HPDE6-E6E7 (cell line): ENCODE results near the gene SATL1.
A peak's percentile ranks its signal among the peaks of the same experiment; 100 is the strongest.
"Not testable (repeated sequence)": the region's sequence is repeated elsewhere in the genome, so short reads cannot be mapped to it uniquely, and the experiment has no call there.

Source experiments
- DNase-seq: peaks from one replicate; pipeline ENCODE4 v3.0.0; 2011; ENCODE audit warnings: missing footprints; ENCODE audit errors: extremely low spot score

SATL1 gene, protein sequence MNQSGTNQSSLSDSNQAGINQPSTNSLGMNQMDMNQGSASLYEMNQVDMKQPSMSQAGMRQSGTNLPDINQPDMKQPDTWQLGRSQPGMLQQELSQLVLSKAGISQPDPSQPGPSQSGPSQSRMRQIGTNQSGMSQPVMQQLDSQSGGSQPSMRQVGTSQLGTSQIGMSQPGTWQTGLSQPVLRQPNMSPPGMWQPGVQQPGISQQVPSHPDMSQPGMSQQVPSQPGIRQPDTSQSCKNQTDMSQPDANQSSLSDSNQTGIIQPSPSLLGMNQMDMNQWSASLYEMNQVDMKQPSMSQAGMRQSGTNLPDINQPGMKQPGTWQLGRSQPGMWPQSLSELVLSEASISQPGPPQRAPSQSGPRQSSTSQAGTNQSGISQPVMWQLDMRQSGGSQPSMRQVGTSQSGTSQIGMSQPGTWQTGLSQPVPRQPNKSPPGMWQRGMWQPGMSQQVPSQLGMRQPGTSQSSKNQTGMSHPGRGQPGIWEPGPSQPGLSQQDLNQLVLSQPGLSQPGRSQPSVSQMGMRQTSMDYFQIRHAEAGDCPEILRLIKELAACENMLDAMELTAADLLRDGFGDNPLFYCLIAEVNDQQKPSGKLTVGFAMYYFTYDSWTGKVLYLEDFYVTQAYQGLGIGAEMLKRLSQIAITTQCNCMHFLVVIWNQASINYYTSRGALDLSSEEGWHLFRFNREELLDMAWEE

DNA sequence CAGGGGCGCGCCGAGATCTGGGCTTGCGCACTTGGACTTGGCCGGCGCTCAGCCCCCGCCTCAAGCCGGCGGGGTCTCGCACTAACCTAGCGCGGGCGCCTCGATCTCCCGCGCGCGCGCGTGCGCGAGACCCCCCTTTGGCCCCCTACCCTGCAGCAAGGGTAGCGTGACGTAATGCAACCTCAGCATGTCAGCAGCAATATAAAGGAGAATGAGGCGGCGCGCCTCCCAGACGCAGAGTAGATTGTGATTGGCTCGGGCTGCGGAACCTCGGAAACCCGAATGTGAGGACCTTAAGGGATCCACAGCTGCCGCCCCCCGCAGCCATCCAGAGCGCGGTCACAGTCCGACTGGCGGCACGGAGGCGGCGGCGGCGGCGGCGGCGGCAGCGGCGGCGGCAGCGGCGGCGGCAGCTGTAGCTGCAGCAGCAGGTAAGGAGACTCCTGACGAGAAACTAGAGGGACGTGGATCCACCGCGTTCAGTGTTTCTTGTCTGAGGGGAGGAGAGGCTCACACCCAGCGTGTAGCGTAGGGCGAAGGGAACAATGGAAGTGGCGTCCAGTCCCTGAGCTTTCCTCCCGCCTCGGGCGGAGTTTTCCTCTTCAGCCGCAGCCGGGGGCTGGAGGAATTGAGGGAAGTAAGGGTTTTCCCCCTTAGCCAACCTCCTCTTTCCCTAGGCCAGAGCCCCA lies at the start of gene SATL1, which contains the start of gene ZNF711:
SATL1 (minus strand) TSS at position 19 of the 689 bp plus-strand sequence. CDS start 134,811 bp downstream, outside the sequence.
ZNF711 (plus strand) TSS at position 231 of the 689 bp plus-strand sequence. CDS start 3,582 bp downstream, outside the sequence.
- DNase-seq, result peak; percentile 1

DNA sequence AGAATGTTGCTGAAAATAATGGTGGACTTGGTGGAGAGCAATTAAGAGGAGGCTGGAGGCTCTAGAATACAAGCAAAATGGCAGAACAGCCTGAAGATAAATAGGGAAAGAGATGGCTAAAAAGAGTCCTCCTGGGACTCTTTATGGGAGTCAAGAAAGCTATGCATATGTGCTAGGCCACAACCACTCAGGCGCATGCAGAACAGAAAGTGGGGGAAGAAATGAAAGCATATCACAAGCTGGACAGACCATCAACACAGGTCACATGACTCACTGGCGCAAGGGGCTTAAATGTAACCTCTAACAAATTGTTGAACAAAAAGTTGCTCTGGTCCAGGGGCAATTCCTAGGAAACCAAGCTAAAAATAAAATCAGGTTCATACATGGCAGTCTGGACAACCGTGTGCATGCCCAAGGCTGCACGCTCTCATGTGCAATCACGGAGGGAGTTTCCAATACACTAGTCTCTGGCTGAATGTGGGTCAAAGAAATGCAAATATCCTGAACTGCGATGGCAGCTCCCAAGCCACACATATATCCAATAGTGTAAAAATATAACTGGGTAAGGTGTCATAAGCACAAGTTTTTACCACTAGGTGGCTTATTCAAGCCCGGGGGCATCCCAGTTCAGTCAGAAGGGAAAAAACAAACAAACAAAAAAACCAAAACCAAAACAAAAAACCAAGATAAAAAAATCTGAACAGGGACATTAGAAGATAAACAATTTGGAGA lies 45.6 kb upstream of the SATL1 start:
- DNase-seq, result no peak

DNA sequence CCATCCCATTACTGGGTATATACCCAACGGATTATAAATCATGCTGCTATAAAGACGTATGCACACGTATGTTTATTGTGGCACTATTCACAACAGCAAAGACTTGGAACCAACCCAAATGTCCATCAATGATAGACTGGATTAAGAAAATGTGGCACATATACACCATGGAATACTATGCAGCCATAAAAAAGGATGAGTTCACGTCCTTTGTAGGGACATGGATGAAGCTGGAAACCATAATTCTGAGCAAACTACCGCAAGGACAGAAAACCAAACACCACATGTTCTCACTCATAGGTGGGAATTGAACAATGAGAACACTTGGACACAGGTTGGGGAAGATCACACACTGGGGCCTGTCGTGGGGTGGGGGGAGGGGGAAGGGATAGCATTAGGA lies 41.7 kb upstream of the SATL1 start:
- not testable (repeated sequence) for DNase-seq

DNA sequence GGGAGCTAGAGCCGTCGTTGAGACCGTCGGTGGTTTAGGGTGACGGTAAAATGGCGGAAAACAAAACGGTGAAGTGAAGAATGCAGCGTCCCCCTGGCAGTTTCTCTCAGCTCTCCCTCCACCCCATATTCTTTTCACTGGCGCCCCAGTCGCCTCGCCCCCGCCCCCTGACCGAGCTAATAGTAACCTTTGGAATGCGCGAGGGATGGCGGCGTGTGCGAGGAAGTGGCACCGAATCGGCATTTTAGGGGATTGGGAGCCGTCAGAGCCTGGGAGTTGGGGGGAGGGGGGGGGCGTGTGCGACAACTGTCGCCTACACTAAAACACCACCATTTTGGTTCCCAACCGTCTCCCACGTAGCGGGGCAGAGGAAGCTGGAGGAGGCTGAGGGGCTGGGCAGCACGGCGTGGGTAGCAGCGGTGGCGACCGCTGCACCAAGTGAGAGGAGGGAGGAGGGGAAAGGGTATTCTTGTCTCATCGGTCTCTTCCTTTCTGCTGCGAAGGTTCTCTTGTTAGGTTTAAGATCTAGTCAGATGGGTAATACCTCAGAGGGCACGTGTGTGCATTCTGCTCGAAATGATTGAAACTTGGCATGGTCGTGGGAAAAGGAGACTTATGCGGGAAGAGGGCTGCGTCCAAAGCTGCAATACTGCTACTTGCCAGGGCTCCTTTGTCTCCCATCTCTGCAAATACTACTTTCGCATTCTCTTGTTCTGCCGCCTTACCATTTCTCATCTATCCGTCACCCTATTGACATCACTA lies 1.1 kb upstream of the SATL1 start:
- DNase-seq, result no peak

DNA sequence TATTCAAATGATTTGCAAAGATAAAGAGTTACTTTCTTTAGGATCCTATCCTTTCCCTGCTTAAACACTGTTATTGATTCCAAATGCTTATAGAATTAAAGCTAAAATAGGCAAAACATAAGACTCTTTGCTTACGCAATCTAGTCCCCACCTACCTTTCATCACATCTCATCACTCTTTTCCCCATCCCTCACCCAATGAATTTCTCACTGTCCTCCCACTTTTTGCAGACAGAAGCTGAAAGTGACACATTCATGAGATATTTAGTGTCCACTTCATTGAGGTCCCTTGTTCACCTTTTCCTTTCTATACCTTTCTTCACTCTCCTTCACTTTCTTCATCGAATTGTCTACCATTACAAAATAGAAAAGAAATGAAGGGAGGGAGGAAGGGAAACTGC lies 424 bp downstream of the SATL1 start:
- DNase-seq, result no peak

DNA sequence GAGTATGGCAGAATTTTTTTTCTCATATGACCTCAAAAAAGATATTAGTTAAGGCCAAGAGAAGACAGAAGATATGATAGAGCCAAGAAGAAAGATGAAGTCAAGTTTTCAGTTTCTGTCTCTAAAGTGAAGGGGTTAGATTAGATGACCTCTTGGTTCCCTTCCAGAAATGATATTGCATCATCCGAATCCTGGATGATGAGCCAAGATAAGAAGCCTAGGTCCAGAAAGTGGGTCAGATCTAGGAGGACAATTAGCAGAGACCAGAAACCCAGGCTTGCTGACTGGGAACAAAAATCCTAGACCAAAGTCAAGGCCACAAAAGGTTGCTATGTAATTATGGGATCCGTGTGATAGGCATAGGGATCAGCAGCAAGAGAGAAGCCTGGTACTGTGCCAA lies 20.2 kb downstream of the SATL1 start:
- no peak for DNase-seq

DNA sequence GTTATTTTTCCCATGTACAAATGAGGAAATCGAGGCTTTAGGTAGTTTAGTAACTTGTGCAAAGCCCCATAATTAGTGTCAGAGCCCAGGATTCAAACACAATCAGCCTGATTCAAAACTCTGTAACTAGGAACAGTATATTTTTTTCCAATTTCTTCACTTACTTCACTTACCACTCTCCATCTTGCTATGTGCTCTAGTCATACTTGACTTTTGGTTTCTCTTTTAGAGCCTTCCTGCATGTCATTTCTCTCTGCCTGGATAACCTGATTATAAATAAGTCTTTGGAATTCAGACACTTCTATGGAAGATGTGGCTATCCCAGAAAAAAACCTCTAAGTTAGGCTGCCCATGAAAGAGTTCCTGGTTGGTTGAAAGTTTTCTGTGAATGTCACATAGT lies 22.2 kb downstream of the SATL1 start:
- DNase-seq, result no peak

DNA sequence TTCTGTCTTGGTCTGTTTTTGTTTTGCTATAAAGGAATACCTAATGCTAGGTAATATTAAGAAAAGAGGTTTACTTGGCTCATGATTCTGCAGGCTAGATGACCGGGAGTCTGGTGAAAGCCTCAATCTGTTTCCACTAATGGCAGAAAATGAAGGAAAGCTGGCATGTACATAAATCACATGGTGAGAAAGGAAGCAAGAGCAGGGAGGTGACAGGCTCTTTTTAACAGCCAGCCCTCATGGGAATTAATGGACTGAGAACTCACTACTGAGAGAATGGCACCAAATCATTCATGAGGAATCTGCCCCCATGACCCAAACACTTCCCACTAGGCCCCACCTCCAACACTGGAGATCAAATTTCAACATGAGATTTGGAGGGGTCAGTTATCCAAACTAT lies 27.6 kb downstream of the SATL1 start:
- no peak for DNase-seq

DNA sequence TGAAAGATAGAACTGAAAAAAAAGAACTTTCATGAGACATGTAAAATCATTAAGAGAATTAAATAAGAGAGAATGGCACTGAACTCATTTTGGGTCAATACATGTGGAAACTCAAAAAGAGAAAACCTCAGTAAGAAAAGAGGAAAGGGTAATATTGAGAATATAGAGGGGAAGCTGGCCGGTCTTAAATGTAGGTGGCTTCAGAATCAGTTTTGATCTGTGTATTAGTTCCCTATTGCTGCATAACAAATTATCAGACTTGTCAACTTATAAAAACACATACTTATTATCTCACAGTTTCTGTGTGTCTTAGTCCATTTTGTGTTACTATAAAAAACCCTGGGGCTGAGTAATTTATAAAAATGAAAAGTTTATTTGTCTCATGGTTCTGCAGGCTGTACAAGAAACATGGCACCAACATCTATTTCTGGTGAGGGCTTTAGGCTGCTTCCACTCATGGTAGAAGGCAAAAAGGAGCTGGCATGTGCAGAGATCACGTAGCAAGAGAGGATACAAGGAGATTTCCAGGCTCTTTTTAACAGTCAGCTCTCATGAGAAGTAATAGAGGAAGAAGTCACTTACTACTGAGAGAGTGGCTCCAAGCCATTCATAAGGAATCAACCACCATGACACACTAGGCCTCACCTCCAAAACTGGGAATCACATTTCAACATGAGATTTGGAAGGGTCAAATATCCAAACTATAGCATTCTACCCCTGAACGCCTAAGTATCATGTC lies 29.6 kb downstream of the SATL1 start:
- DNase-seq, result no peak

DNA sequence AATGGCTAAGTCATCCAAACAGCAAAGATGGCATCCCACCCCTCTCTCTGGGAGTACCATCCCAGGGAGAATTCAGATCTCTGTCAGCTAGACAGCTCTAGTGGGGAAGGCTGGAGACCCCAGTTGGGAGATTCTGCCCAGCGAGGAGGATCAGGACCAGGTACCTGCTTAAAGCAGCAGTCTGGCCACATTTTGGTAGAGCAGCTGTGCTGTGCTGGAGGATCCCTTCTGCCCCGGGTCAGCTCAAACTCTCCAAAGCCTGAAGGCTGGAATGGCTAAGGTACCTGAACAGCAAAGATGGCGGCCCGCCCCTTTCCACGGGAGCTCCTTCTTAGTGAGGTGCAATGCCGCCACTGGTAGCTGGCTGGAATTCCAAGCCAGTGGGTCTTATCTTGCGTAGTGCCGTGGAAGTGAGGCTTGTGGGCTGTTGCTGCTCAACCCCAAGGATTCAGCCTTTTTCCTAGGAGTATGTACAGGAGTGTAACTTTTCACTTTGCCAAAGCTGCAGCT lies 40.1 kb downstream of the SATL1 start:
- no peak for DNase-seq

DNA sequence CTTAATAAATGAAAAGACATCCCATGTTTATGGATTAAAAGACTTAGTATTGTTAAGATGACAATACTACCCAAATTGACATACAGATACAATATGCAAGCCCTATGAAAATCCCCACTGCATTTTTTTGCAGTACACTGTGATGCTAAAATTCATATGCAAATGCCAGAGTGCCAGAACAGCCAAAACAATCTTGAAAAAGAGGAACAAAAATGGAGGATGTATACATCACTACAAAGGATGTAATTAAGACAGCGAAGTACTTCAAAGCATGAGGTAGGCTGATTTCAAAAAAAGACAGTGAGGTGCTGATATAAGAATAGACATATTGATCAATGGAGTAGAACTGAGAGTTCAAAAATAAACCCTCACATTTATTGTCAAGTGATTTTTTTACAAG lies 47.3 kb downstream of the SATL1 start:
- DNase-seq, result no peak

DNA sequence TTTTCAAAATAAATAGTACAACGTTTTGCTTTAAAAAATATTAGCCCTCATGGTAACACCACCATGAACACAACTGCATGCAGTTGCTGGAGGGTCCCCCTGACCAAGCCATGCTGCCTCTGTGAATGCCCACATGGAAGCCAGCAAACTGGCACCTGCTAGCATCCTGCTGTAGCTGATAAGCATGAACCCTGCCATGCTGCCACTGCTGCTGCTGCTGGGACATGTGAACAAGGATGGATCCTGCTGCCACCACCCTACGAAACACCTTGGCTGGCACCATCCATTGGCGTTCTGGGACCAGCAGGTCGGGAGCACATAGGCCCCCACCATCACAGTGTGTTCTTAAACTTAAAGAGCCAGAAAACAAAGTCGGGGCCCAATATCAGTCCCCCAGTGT lies 83.9 kb downstream of the SATL1 start:
- no peak for DNase-seq

DNA sequence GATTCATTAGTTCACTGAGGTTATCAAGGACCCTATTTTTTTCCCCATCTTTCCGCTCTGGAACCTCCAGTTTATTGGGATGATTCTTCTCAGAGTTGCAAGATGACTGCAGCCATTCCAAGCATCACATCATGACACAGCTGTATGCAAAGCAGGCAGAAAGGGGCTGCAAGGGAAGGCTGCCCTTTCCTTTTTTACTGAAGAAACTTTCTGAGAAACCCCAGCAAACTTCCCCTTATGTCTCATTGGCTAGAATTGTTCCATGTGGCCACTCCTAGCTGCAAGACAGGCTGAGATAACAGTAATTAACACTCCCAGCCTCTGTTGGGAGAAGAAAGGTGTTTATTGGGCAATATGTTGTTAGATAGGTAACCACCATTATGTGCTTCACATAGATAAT lies 102.6 kb downstream of the SATL1 start:
- no peak for DNase-seq

DNA sequence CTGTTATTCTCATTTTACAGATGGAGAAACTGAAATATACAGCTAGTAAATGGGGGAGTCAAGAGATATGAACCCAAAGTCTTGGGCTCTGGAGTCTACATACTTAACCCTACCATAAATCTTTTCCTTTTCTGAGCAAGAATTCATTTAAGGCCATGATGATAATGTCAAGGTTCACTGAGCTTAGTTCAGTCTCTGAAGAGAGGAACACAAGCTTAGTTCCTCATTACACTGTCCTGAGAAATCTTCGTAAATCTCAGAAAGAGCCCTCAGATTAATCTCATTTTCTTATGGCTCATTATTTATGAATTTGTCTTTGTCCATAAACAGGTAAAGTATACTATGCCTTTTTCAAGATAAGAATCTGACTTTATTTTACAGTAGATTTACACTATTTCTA lies 104.2 kb downstream of the SATL1 start:
- DNase-seq, result no peak

DNA sequence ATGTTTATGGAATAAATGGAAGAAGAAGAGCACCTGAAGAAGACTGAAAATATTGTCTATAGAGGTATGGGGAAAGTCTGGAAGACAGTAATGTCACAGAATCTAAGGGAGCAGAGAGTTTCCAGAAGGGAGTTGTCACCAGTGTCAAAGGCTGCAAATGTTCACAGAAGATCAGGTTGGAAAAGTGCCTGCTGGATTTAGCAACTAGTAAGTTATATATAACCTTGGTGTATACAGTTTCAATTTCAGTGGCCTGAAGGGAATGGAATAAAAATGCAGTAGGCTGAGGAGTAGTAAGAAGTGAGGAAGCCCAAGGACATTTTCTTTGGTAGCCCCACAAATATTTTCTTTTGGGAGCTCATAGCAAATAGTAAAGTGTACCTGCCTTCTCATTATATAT lies 107.2 kb downstream of the SATL1 start:
- no peak for DNase-seq

DNA sequence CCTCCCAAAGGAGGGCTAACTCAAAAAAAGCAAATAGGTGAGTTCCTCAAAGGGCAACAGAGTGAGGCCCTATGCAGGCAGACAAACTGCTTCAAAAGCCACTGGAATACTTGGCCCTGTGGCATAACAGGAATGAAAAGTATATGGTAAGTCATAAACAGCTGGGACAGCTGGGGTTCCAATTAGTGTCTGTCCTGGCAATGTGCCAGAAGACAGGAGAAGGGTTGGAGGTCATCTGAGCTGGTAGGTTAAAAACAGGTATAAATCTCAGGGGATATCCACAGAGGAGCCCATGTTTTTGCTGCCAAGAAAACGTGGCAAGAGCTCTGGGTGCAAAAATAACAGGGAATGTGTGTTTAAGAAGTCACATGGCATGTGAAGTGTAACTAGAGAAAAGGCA lies 128.3 kb downstream of the SATL1 start:
- no peak for DNase-seq

DNA sequence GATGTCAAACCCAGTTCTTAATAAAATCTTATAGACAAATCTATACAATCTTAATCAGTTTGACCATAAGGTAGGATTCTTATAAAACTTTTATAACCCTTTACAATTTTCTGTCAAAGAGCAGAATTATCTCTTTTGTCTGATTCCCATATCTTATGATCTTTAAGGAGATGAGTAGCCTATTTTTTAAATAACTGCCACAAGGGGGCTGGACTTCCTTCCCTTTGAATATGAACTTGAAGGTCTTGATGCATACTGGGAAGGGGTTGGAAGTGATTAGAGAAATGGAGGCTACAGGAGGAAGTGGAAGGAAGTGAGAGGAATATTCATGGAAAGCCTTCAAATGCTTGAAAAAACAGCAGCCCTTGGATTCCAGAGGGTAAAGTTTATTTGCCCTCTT lies 128.8 kb downstream of the SATL1 start:
- DNase-seq, result no peak

DNA sequence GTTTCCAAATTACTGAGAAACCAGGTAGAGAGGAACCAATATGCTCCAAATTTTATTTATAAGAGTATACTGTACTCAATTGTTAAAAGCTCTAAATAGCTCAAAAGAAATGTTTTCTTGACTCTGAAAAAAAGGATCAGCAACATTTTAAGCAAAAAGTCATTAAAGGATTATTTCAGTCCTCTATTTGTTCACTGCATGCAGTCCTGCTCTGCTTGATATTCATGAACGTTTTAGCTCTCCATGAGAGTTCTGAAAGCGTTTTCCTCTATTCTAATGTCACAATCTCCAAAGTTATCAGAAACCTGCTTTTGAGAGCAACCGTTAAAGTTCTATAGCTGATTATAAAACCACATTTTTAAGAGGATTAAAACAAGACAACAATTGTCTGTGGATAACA lies 129.4 kb downstream of the SATL1 start:
- no peak for DNase-seq

DNA sequence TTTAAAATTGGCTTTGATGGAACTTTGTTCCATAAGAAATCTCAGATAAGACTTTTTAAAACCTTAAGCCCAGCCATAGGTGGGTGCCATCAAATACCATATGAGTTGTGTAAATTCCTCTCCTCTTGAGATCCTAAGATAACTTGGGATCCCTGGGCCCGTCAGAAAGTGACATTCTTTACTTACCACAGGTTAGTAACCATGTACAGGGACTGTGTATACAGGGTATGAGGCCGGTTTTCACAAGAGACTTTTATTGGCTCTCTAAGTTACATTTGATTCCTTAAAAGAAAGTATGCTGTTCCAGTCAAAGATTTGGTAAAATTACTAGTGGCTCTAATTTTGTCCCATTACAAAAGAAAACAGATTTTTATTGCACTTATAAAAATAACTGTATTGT lies 129.8 kb downstream of the SATL1 start:
- no peak for DNase-seq

DNA sequence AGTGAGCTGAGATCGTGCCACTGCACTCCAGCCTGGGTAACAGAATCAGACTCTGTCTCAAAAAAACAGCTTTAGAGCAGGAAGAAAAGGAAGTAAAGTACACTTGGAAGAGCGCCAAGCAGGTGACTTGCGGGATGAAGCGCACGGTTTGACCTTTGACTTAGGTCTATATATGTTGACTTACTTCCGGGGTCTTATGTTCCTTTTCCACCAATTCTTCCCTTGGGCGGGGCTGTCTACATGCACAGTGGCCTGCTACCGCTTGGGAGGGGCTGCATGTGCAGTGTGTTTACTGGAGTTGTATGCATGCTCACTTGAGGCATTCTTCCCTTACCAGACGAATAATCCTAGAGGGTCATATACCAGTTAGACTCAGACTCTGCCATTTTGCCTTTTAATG lies 131.3 kb downstream of the SATL1 start:
- no peak for DNase-seq
